ENCODE measurements around the gene GSDMA.

GSDMA gene

DNA sequence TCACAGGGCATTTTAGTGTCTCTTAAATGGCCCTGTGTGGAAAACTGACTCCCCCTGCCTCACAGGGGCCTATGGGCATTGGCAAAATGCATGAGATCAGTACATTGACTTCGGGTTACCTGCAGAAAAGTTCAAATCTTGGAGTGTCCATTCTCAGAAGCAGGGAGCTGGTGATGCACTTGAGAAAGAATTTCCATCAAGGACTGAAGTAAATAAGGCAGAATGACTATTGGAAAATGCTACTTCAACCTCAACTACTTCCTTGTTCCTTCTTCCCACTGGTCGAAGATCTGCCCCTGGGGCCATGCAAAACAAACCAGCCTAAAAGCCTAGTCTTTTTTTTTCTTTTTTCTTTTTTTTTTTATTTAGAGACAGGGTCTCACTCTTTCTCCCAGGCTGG lies 13.8 kb upstream of the GSDMA start:
- no peak for DNase-seq (ENCODE audit: low spot score)
- no peak overlapping the region for H2BK120ac ChIP-seq (ENCODE audit: low read depth, low read length)
- no peak overlapping the region for H3K23ac ChIP-seq (ENCODE audit: low read depth, low read length, poor library complexity)
- no peak overlapping the region for H2BK12ac ChIP-seq (ENCODE audit: low read length)
- H3K4me2 ChIP-seq (ENCODE audit: insufficient read depth, low read length, poor library complexity, severe bottlenecking) = no peak overlapping the region
- H3K4ac ChIP-seq (ENCODE audit: low read length) = no peak overlapping the region
- no peak overlapping the region for H2BK15ac ChIP-seq (ENCODE audit: low read length)
- no peaks in the 10 kb centered on the region for H3K36me3 ChIP-seq (replicated peaks in 1 of 2; ENCODE audit: control insufficient read depth in 2 of 2, insufficient read depth in 2 of 2, low read length in 2 of 2)
- H4K91ac ChIP-seq (ENCODE audit: low read depth, low read length, poor library complexity) = no peak overlapping the region
- no peak overlapping the region for H3K27ac ChIP-seq (replicated peaks; ENCODE audit: low read length)
- H3K9ac ChIP-seq (ENCODE audit: low read depth, low read length, poor library complexity) = no peak overlapping the region
- peaks cover 11% of the 10 kb centered on the region in 2 donors for H3K4me1 ChIP-seq (ENCODE audit: control insufficient read depth in 2 of 2, insufficient read depth in 1 of 2, low read depth in 1 of 2, low read length in 2 of 2)
- peaks cover 0 to 22% (median 7%) of the 10 kb centered on the region in 3 experiments for H3K27me3 ChIP-seq (ENCODE audit: control insufficient read depth in 3 of 3, insufficient read depth in 3 of 3, low read depth in 1 of 3, low read length in 3 of 3)
- H2BK5ac ChIP-seq (ENCODE audit: low read length) = no peak overlapping the region
- H2AK5ac ChIP-seq (ENCODE audit: low read depth, low read length) = no peak overlapping the region
- H3K18ac ChIP-seq (ENCODE audit: low read length) = no peak overlapping the region
- H3K79me1 ChIP-seq (ENCODE audit: low read depth, low read length) = no peaks in the 10 kb centered on the region
- H3K9me3 ChIP-seq (replicated peaks in 1 of 2; ENCODE audit: control insufficient read depth in 2 of 2, insufficient read depth in 1 of 2, low read depth in 1 of 2, low read length in 2 of 2) = no peaks in the 10 kb centered on the region
- no peak overlapping the region for H4K8ac ChIP-seq (ENCODE audit: low read depth, low read length)
- H3K4me3 ChIP-seq (ENCODE audit: low read length in 2 of 2) = no peak overlapping the region
- no CpG with 5 or more reads among the region's 2 CpGs for WGBS, 2 donors (ENCODE audit: extremely low coverage in 2 of 2, insufficient read length in 2 of 2, insufficient replicate concordance in 1 of 2)
- peak overlapping the region; percentile 49 for H2AFZ ChIP-seq (ENCODE audit: low read length)
- no peak overlapping the region for H3K14ac ChIP-seq (ENCODE audit: low read length)

DNA sequence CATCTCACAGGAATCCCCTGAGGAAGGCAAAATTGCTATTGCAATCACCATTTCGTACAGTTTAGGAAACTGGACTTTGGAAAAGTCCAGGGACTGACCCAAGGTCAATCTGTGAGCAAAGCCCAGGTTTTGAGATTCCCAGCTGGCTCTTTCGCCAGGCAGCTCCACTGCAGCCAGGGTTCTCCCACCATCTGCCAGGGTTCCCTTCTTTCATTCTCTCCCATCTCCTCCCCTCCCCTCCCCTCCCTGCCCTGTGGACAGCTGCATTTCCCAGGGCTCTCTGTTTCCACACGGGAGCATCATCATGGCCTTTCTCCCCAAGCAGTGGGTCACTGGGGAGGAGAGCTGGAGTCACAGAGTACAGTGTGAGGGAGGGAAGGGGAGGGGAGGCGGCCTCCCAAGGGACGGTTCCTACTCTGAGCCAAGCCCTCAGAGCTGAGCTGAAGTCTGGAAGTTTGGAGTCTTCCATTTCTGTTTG lies 11.9 kb upstream of the GSDMA start:
- no peak overlapping the region for H3K18ac ChIP-seq (ENCODE audit: low read length)

GRCh38 chr17:39951924-39952679 lies 10.7 kb upstream of the GSDMA start:
- Histone ChIP-seq H3K4me2 (ENCODE audit: insufficient read depth, low read length, poor library complexity, severe bottlenecking) (peak overlapping the region; percentile 72), H2BK5ac (ENCODE audit: low read length) (peak overlapping the region; percentile 15), H3K18ac (ENCODE audit: low read length) (peak overlapping the region; percentile 97), H4K91ac (ENCODE audit: low read depth, low read length, poor library complexity) (no peak overlapping the region), H3K27me3 (ENCODE audit: control insufficient read depth in 3 of 3, insufficient read depth in 3 of 3, low read depth in 1 of 3, low read length in 3 of 3) (peaks cover 0 to 8% (median 7%) of the 10 kb centered on the region in 3 experiments), H3K14ac (ENCODE audit: low read length) (peak overlapping the region; percentile 83), H2AFZ (ENCODE audit: low read length) (peak overlapping the region; percentile 90), H3K9ac (ENCODE audit: low read depth, low read length, poor library complexity) (peak overlapping the region; percentile 93), H2BK15ac (ENCODE audit: low read length) (peak overlapping the region; percentile 71), H2BK12ac (ENCODE audit: low read length) (no peak overlapping the region), H3K9me3 (replicated peaks in 1 of 2; ENCODE audit: control insufficient read depth in 2 of 2, insufficient read depth in 1 of 2, low read depth in 1 of 2, low read length in 2 of 2) (no peaks in the 10 kb centered on the region), H3K4me1 (ENCODE audit: control insufficient read depth in 2 of 2, insufficient read depth in 1 of 2, low read depth in 1 of 2, low read length in 2 of 2) (peaks cover 11% of the 10 kb centered on the region in 2 donors), H3K36me3 (replicated peaks in 1 of 2; ENCODE audit: control insufficient read depth in 2 of 2, insufficient read depth in 2 of 2, low read length in 2 of 2) (no peaks in the 10 kb centered on the region), H2AK5ac (ENCODE audit: low read depth, low read length) (peak overlapping the region; percentile 54), H3K79me1 (ENCODE audit: low read depth, low read length) (no peaks in the 10 kb centered on the region), H3K23ac (ENCODE audit: low read depth, low read length, poor library complexity) (peak overlapping the region; percentile 26), H3K27ac (replicated peaks; ENCODE audit: low read length) (no peak overlapping the region), H3K4me3 (ENCODE audit: low read length in 2 of 2) (peak overlapping the region; percentile 34 to 80), H3K4ac (ENCODE audit: low read length) (peak overlapping the region; percentile 19), H2BK120ac (ENCODE audit: low read depth, low read length) (peak overlapping the region; percentile 35), H4K8ac (ENCODE audit: low read depth, low read length) (peak overlapping the region; percentile 88)
- no peak for DNase-seq (ENCODE audit: low spot score)
- WGBS, 2 donors (ENCODE audit: extremely low coverage in 2 of 2, insufficient read length in 2 of 2, insufficient replicate concordance in 1 of 2) = no CpG with 5 or more reads among the region's 22 CpGs

More for the DNA sequence above, 11.9 kb upstream of the GSDMA start:
- H2BK120ac ChIP-seq (ENCODE audit: low read depth, low read length) = no peak overlapping the region
- no peak overlapping the region for H3K4me2 ChIP-seq (ENCODE audit: insufficient read depth, low read length, poor library complexity, severe bottlenecking)
- H3K4ac ChIP-seq (ENCODE audit: low read length) = no peak overlapping the region
- H3K23ac ChIP-seq (ENCODE audit: low read depth, low read length, poor library complexity) = no peak overlapping the region
- DNase-seq (ENCODE audit: low spot score) = no peak
- H3K27me3 ChIP-seq (ENCODE audit: control insufficient read depth in 3 of 3, insufficient read depth in 3 of 3, low read depth in 1 of 3, low read length in 3 of 3) = peaks cover 0 to 19% (median 7%) of the 10 kb centered on the region in 3 experiments
- H3K4me1 ChIP-seq (ENCODE audit: control insufficient read depth in 2 of 2, insufficient read depth in 1 of 2, low read depth in 1 of 2, low read length in 2 of 2) = peaks cover 11% of the 10 kb centered on the region in 2 donors
- no peak overlapping the region for H3K27ac ChIP-seq (replicated peaks; ENCODE audit: low read length)
- H2AK5ac ChIP-seq (ENCODE audit: low read depth, low read length) = peak overlapping the region; percentile 47
- no peak overlapping the region for H3K9ac ChIP-seq (ENCODE audit: low read depth, low read length, poor library complexity)
- no peak overlapping the region for H4K91ac ChIP-seq (ENCODE audit: low read depth, low read length, poor library complexity)
- no peaks in the 10 kb centered on the region for H3K79me1 ChIP-seq (ENCODE audit: low read depth, low read length)
- no CpG with 5 or more reads among the region's 5 CpGs for WGBS, 2 donors (ENCODE audit: extremely low coverage in 2 of 2, insufficient read length in 2 of 2, insufficient replicate concordance in 1 of 2)
- no peaks in the 10 kb centered on the region for H3K36me3 ChIP-seq (replicated peaks in 1 of 2; ENCODE audit: control insufficient read depth in 2 of 2, insufficient read depth in 2 of 2, low read length in 2 of 2)
- peak overlapping the region; percentile 9 for H2BK15ac ChIP-seq (ENCODE audit: low read length)
- H2BK12ac ChIP-seq (ENCODE audit: low read length) = no peak overlapping the region
- no peaks in the 10 kb centered on the region for H3K9me3 ChIP-seq (replicated peaks in 1 of 2; ENCODE audit: control insufficient read depth in 2 of 2, insufficient read depth in 1 of 2, low read depth in 1 of 2, low read length in 2 of 2)
- H2AFZ ChIP-seq (ENCODE audit: low read length) = no peak overlapping the region
- H4K8ac ChIP-seq (ENCODE audit: low read depth, low read length) = no peak overlapping the region
- H3K14ac ChIP-seq (ENCODE audit: low read length) = no peak overlapping the region
- no peak overlapping the region for H2BK5ac ChIP-seq (ENCODE audit: low read length)
- H3K4me3 ChIP-seq (ENCODE audit: low read length in 2 of 2) = no peak overlapping the region

DNA sequence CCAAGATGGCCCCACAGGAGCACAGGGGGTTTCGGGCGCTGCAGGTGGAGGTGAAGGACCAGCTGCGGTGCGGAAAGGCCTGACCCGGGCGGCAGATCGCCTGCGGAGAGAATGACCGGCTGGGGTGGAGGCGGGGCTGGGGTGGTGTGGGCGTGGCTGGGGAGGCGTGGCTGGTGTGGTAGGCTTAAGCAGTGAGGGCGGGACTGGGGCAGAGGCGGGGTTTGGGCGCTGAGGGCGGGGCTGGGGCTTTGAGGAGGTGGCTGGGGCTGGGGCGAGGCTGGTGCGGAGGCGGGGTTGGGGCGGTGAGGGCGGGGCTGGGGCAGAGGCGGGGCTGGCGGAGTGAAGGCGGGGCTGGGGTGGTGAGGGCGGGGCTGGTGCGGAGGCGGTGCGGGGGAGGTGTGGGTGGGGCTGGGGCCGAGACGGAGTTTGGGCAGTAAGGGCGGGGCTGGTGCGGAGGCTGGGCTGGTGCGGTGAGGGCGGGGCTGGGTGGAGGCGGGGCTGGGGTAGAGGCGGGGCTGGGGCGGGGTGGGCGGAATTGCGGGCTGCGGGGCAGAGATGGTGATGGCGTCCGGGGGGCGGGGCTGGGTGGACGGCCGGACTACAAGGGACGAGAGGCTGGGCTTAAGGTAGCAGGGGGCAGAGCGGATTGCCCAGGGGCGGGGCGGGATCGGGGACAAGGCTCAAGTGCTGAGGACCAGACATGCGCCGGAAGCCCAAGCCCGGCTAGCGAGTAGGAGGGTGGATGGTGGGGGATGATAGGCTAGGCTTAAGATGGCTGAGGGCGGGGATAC lies 9.9 kb upstream of the GSDMA start:
- peak overlapping the region; percentile 97 for H3K18ac ChIP-seq (ENCODE audit: low read length)
- H2BK12ac ChIP-seq (ENCODE audit: low read length) = no peak overlapping the region
- H4K91ac ChIP-seq (ENCODE audit: low read depth, low read length, poor library complexity) = no peak overlapping the region
- peak overlapping the region; percentile 88 for H4K8ac ChIP-seq (ENCODE audit: low read depth, low read length)
- peak overlapping the region; percentile 54 for H2AK5ac ChIP-seq (ENCODE audit: low read depth, low read length)
- H3K27ac ChIP-seq (replicated peaks; ENCODE audit: low read length) = no peak overlapping the region
- peak overlapping the region; percentile 26 for H3K23ac ChIP-seq (ENCODE audit: low read depth, low read length, poor library complexity)
- H2BK15ac ChIP-seq (ENCODE audit: low read length) = peak overlapping the region; percentile 71
- H2AFZ ChIP-seq (ENCODE audit: low read length) = peak overlapping the region; percentile 98
- H3K4ac ChIP-seq (ENCODE audit: low read length) = peak overlapping the region; percentile 19
- DNase-seq (ENCODE audit: low spot score) = peak; percentile 95
- no peaks in the 10 kb centered on the region for H3K36me3 ChIP-seq (replicated peaks in 1 of 2; ENCODE audit: control insufficient read depth in 2 of 2, insufficient read depth in 2 of 2, low read length in 2 of 2)
- no peaks in the 10 kb centered on the region for H3K79me1 ChIP-seq (ENCODE audit: low read depth, low read length)
- peak overlapping the region; percentile 93 for H3K9ac ChIP-seq (ENCODE audit: low read depth, low read length, poor library complexity)
- peak overlapping the region; percentile 58 to 80 for H3K4me3 ChIP-seq (ENCODE audit: low read length in 2 of 2)
- H3K14ac ChIP-seq (ENCODE audit: low read length) = peak overlapping the region; percentile 83
- peak overlapping the region; percentile 35 for H2BK120ac ChIP-seq (ENCODE audit: low read depth, low read length)
- no peaks in the 10 kb centered on the region for H3K9me3 ChIP-seq (replicated peaks in 1 of 2; ENCODE audit: control insufficient read depth in 2 of 2, insufficient read depth in 1 of 2, low read depth in 1 of 2, low read length in 2 of 2)
- no CpG with 5 or more reads among the region's 55 CpGs for WGBS, 2 donors (ENCODE audit: extremely low coverage in 2 of 2, insufficient read length in 2 of 2, insufficient replicate concordance in 1 of 2)
- H3K27me3 ChIP-seq (ENCODE audit: control insufficient read depth in 3 of 3, insufficient read depth in 3 of 3, low read depth in 1 of 3, low read length in 3 of 3) = peaks cover 0 to 8% (median 7%) of the 10 kb centered on the region in 3 experiments
- H2BK5ac ChIP-seq (ENCODE audit: low read length) = peak overlapping the region; percentile 15
- peaks cover 11% of the 10 kb centered on the region in 2 donors for H3K4me1 ChIP-seq (ENCODE audit: control insufficient read depth in 2 of 2, insufficient read depth in 1 of 2, low read depth in 1 of 2, low read length in 2 of 2)
- H3K4me2 ChIP-seq (ENCODE audit: insufficient read depth, low read length, poor library complexity, severe bottlenecking) = peak overlapping the region; percentile 72
